Limb (tissue), 2 donors: ENCODE data around the gene EXOC3L4.
A peak's percentile ranks its signal among the peaks of the same experiment; 100 is the strongest.

Source experiments
- DNase-seq, 2 donors: peaks; one replicate each; pipeline ENCODE4 v3.0.0-alpha.2; 2016; ENCODE audit errors: extremely low spot score in 2 of 2

The EXOC3L4 gene

GRCh38 chr14:103132381-103133209 is 38.1 kb downstream of the EXOC3L4 start:
- DNase-seq = peak in 1 of 2 donors; percentile 34

GRCh38 chr14:103133210-103134140 is 39.0 kb downstream of the EXOC3L4 start:
- peak in 1 of 2 donors; percentile 15 for DNase-seq

GRCh38 chr14:103134405-103134804 is 39.9 kb downstream of the EXOC3L4 start:
- no peak for DNase-seq

GRCh38 chr14:103134919-103135318 is 40.4 kb downstream of the EXOC3L4 start:
- no peak for DNase-seq

- no peak for DNase-seq
Measured at GRCh38 chr14:103135333-103136260, 41.1 kb downstream of the EXOC3L4 start.

- no peak for DNase-seq
Measured at GRCh38 chr14:103136388-103137271, 42.1 kb downstream of the EXOC3L4 start.

- no peak for DNase-seq
Measured at GRCh38 chr14:103137689-103138300, 43.3 kb downstream of the EXOC3L4 start.

- DNase-seq = no peak
Measured at GRCh38 chr14:103138301-103139131, 44.0 kb downstream of the EXOC3L4 start.

- no peak for DNase-seq
Measured at GRCh38 chr14:103139132-103140025, 44.9 kb downstream of the EXOC3L4 start.

GRCh38 chr14:103140316-103141109 is 46.0 kb downstream of the EXOC3L4 start:
- no peak for DNase-seq

GRCh38 chr14:103141117-103141796 is 46.7 kb downstream of the EXOC3L4 start:
- DNase-seq = no peak

GRCh38 chr14:103142026-103142425 is 47.5 kb downstream of the EXOC3L4 start:
- DNase-seq = no peak

- no peak for DNase-seq
Measured at GRCh38 chr14:103142721-103143302, 48.3 kb downstream of the EXOC3L4 start.

GRCh38 chr14:103143506-103143905 is 49.0 kb downstream of the EXOC3L4 start:
- no peak for DNase-seq

- no peak for DNase-seq
Measured at GRCh38 chr14:103144085-103144484, 49.6 kb downstream of the EXOC3L4 start.

- no peak for DNase-seq
Measured at GRCh38 chr14:103146141-103146709, 51.7 kb downstream of the EXOC3L4 start.
